GM21576 (cell line): ENCODE results near the gene BIRC6.

ENCODE experiments used
- ATAC-seq: cut with Tn5 transposase; IDR thresholded peaks from one replicate; pipeline ENCODE4 v1.9.1; 2021; ENCODE audit warnings: mild to moderate bottlenecking, moderate library complexity; ENCODE audit not compliant: unreplicated experiment

Gene BIRC6

GRCh38 chr2:32666704-32667103, 309.9 kb downstream of the BIRC6 start:
- no peak for ATAC-seq

- ATAC-seq = no peak
Measured at GRCh38 chr2:32668254-32668653, 311.4 kb downstream of the BIRC6 start.
